Activated CD4-positive, alpha-beta T cell treated with anti-CD3 and anti-CD28 coated beads for 4 hours (primary cell): ENCODE data around the gene TTN.

Experiments
- DNase-seq, 2 donors: peaks; one replicate each; pipeline ENCODE4 v3.0.0-alpha.2; 2020

TTN gene

DNA sequence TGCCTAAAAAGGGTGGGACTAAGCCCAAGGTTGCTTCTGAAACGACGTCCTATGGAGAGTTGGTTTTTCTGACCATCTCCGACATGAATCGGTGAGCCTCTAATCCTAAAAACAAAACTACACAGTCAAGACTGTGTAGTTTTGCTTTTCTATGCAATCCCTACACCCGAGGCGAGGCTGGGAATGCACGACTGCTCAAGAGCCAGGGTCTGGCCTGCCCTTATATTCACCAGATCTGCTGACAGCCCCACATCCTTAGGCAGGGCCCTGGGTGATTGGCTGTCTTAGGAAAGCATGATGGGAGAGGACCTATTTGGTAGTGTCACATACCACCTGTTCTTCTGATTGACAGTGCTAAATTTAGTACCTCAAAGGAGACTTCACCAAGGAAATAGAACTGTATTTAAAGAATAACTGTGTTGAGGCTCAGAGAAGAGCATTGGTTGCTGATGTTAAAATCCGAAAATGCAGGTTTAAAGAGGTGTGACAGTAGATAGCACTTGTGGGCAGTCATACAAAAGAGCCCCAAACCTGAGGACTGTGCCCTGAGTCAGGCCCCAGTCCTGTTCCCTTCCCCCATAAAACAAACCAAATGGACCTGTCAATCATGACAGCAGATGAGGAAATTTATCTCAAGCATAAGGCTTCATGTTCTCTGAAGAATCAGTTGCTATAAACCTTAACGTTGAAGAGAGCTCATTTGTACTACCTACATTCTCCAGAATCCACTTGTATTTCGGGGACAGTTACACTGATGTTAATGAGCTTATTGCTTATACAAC lies at the start of gene TTN:
Gene TTN (minus strand): TSS at position 197 of the 782 bp plus-strand sequence. CDS start 2,781 bp downstream, outside the sequence.
- DNase-seq, result no peak

DNA sequence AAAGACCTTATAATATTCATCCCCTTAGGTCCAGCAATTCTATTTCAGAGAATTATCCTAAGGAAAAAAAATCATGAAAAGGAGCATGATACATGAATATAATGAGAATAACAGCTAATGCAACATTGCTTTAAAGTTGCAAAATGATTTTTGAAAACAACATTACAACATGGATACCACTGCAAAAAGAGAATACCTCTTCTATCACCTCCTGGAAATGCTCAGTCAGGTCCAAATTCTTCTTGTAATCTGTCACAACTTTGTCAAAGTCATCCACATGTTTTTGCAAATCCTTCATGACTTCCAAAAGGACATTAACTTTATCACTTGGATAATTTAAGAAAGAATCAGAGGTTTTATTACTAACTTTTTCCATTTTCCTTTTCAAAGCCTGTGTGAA lies 47.9 kb upstream of the TTN start:
- DNase-seq, result no peak

DNA sequence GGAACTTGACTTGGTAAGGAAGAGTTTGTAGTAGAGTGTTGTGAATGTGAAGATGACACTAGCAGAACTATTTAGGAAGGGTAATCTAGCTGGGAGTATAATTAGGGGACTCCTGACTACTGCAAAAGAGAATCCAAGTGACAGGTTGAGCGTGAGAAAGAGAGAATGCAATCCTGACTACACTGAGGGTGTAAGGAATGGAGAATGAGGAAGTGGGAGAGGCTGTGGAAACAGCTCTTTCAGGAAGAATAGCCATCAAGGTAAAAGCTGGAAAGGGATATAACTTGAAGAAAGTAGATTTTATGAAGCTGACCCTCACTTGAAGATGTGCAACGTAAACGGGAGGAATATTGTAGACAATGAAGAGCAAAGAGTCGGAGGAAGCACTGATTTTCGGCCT lies 41.1 kb upstream of the TTN start:
- no peak for DNase-seq

DNA sequence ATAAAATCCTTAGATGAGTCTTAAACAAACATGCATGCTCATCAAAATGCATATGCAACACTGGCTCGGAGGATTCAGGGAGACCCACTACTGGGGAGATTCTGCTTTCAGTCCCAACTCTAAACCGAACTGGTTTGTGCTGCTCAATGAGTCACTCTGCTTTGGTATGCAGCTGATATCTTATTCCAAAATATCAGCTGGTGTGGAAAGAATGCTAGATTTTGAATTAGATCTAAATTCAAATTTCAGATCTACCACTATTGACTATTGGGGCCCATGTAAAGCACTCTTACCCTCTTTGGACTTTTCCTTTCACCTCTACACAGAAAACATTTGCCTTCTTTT lies 39.2 kb upstream of the TTN start:
- no peak for DNase-seq

DNA sequence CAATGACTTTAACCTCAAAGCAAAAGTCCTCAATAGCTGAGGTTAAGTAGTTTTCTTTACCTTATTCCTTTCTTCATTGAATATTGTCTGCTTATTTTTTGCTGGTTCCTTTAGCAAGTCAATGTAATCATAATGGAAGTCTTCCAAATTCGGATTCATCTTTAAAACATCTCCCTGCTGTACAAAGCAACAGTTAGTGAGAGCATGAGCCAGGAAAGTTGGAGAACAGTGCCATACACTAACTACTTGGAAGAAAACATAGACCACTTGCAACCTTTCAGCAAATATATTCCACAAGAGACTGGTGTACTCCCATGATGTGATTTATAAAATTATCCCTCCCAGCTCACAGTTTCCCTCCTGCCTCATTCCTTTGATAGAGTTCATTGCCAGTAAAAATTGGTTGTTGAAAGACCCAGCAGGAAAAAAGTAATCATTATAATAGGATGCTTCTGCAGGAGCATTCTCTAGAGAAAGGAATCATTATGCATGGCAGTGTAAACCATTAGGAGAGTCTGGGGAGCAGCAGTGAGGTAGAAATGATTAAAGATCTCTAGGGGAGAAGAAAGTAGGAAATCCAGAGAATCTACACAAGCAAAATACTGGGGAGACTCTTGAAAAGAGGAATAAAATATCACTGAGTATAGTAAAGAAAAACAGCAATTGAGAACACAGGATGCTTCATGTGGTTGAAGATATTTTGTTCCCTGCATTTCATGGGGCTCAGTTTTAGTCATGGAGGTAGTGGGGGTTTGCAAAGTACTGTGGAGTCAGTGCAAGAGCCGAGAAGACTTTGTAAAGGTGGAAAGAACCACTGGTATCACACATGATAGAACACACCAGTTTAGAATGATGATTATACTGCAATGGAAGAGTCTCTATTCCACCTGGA lies 38.6 kb upstream of the TTN start:
- DNase-seq, result no peak

DNA sequence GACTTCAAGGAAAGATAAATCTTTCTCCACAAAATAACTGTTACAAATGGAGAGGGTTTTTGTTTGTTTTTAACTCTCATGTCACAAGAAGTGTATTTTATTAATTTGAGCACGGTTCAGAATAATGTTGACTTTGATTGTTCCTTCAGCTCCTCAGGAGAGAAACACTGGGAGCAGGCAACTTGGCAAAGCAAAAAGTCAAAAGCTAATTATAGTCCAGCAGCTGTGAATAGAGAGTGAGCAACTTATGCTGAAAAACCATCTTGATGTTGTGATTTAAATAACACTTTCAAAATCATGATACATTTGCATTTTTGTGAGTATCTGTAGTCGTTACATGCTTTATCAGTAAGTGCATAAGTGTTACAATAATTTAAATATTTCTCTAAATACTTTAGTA lies 37.5 kb upstream of the TTN start:
- DNase-seq, result no peak

DNA sequence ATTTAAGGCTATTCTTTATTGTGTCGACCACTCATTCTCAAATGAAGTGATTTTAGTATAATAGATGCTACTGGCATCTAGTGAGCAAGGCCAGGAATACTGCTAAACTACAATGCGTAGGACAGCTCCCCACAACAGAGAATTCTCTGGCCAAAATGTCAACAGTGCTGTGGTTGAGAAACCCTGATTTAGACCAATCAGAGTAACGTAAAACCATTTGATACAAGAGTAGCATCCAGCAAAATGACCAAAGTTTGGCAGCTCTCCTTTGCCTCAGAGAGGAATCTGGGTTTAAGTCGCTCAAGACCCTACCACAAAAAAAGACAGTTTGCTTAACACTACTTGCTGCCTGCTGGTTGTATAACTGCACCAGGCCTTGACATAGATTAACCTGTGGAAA lies 37.0 kb upstream of the TTN start:
- no peak for DNase-seq

DNA sequence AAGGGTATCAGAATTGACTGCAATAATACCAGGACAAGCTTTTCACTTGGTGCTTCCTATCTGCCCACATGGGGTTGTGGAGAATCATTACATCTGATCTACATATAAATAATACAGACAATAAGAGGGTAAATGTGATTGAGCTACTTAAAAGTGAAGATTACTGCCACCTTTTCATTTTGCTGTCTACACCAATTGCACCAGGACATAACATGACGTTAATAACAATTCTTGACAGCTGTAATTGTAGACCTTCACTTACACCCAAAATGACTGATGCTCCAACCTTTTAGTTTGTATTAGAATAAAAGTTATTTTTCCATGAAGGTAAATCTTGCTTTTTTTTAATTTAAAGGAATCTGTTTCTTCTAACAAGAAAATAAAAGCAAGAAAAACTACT lies 36.5 kb upstream of the TTN start:
- no peak for DNase-seq

DNA sequence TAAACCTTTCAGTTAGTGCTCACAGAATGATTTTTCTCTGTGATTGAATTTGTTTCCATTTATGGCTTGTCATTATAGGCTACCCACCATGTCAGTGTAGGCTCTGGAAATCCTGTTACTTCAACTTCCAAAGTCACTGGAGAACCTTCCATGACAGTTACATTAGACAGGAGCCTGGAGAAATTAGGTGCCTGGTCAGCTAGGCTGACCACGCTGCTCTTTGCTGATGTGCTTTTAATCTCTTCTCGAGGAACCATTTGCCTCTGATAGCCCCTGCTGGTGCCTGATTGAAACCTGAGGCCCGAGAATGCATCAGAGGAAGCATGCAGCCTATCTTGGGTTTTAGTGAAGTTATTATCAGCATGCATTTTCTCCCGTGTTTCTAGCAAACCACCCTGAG lies 29.6 kb upstream of the TTN start:
- DNase-seq, result no peak

DNA sequence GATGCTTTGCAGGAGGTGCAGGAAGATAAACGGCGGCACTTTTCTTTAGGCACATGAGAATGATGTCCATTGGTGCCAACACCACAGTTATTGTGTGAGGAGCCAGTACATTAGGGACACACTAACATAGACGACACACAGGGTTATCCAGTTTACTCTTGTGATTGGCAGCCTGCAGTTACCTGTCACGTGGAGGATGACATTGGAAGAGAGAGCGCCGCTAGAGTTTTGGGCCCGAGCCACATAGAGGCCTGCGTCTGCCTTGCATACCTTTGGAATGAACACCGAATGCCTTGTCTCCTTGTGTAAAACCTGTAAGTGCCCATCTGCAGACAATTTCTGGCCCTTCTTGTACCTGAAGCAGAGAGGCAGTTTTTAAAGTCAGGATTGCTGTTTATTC lies 26.9 kb upstream of the TTN start:
- DNase-seq, result no peak

DNA sequence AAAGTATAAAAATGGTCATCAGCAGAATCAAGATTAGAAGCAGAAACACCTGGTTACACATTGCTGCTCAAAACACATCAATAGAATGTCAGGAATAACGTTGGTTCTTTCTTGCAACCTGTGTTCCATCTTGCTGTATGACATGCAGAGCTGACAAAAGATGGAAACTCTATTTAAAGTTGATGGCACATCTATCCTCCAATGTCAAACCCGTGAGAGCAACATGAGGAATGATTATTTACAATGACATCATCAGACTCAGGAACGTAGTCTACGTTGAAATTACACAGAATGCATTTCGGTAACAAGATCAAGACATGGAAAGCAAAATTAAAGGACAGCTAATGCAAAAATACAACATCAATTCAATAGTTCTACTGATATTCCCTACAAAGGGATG lies 26.2 kb upstream of the TTN start:
- no peak for DNase-seq

DNA sequence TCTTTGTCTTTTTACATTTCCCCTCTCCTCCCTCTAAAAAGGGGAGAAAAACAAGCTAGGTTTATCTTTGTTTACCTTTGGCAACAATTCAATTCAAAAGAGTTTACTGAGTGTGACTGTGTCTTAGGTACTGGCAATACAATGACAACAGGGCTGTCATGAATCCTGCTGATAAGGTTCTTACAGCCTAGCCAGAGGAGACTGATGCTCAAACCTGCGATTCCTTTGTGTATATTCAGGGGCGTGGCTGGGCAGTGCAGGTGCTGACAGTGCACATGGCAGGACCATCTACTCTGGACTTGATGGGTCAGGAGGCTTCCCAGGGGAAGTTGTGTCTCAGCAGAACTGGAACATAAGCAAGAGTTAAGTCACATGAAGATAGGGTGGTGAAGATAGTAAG lies 23.2 kb upstream of the TTN start:
- no peak for DNase-seq

DNA sequence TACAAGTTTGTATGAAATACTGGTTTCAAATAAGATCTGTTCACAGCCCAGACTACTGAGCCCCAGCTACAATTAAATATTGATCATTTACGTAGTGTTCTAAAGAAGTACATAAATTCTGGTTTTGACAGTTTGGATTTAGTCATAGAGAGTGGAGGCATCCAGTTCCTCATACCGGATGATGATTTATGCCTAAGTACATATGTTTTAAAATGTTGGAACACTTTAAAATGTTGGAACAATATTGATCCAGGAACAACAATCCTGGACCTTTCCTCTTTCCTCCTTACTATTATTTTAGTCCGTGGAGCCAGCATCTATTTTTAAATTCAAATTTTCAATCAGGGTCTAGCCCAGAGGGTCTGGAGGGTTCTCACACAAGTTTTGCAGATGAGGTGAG lies 22.8 kb upstream of the TTN start:
- DNase-seq, result no peak

DNA sequence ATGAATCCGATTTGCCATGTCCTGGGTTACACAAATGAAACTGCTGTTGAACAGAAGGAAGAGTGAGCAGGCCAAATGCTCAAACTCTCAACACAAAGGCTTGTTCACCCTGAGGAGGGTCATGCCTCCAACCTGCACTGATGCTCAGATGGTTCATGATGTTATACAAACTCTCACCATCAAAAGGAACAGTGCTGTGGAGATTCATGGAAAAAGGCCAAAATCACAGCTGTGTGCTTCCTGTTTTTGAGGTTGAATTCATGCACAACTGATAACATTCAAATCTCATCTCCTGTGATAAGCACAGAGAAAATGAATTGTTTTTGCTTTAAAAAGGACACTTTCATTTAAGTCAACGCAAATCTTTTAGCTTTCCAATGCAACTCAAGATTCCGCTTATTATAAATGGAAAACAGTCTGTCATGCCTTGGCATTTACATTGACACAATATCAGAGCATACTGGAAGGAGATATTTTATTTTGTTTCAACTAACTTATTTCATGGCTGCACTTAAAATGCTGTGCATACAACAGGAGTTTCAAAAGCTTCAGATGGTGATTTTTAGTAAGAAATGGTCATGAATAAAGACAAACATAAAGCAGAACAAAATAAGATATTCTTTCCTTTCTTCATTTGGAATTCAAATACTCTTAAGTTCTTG lies 22.2 kb upstream of the TTN start:
- DNase-seq, result no peak

DNA sequence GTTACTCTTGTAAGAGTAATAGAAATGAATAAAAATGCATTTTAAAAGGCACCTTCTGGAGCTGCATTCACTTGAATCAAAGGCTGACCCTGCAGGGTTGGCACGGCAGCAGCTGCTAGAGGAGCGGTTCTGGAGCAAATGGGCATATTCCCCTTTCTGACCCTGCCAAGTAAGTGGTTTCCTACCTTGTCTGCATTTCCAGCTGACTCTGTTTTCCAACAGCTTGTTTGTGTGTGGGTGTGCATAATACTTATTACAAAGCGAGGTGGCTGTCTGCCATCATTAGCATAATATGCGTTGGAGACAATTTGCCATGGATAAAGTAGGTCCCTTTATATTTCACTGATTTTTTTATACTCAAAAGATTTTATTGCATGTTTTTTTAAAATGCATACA lies 21.3 kb upstream of the TTN start:
- no peak for DNase-seq

DNA sequence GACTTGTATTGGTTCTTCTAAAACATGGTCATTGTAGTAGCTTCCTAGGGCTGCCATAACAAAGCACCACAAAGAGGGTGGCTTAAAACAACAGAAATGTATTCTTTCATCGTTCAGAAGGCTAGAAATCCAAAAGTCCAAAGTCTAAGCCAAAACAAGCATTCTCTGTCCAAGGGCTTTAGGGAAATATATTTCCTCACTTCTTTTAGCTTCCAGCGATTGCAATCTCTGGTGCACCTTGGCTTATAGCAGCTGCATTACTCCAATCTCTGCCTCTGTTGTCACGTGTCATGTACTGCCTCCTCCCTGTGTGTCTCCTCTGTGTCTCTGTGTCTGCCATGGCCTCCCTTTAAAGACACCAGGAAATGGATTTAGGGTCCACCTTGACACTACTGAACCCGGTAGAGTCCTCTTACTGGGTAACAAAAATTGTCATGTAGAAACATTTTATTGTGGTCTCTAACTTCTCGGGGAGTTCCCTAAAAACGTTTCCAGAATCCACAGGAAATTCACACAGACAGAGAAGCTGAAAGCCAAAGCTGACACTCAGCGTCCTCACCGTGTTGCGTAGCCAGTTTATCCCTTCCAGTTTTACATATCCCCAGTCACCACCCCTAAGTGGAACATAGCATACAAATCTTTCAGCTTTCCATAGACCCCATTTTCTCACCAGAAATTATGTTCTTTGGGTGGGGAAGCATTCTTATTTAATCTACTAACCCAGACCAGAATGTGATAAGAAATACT lies 20.7 kb upstream of the TTN start:
- DNase-seq, result no peak

DNA sequence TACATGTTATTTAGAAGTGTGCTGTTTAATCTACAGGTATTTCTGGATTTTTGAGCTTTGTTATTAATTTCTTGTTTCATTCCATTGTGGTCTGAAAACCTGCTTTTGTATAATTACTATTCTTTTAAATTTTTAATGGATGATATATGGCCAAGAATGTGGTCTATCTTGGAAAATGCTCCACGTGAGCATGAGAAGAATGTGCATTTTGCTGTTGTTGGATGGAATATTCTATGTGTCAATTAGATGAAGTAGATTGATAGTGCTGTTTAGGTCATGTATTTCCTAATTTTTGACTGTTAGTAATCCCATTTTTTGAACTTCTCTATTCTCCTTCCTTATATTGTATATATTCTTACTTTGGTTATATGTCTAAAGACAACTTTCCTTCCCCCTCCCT lies 19.9 kb upstream of the TTN start:
- no peak for DNase-seq

DNA sequence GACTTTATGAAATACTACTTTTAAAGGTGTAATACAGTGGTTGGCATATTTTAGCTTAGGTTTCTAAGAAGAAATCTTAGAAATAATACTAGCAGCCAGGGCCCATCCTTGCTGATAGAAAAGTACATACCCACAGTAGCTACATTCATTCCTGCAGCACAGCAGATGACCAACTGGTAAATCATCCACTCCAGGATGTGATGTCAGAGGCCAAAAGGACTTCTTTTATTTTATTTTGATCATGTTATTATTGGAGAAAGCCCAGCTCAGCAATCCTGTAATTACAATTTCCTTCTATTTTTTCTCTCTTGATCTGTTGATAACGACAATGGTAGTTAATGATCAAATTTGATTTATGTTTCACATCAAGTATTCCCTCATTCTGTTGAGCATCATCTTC lies 18.0 kb upstream of the TTN start:
- DNase-seq, result no peak

DNA sequence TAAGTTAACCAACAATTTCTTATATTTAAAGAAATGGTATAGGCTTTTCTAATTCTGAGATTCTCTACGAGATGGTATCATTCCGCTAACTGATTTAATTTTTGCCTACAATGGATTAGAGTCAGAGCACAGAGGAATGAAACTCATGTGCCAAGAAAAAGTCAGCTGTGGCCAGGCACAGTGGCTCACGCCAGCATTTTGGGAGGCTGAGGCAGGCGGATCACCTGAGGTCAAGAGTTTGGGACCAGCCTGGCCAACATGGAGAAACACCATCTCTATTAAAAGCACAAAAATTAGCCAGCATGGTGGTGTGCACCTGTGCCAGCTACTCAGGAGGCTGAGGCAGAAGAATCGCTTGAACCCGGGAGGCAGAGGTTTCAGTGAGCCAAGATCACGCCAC lies 17.0 kb upstream of the TTN start:
- DNase-seq, result no peak

DNA sequence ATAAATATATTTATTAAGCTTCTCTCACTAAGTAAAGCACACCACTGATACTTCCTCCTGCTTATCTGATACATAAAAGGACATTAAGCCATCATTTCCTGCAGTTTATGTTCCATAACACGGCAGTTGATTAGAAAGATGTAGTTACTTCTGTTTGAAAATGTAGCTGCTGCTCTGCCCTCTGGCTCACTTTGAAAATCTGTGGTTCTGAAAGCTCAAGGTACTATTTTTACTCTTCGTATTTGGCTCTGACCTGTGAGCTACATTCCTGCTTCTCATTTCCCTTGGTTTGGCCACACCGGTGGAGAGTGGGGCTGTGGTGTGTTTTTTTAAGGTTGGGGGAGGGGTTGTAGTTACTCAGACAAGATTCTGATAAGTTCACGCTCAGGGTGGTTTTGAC lies 12.8 kb upstream of the TTN start:
- no peak for DNase-seq

DNA sequence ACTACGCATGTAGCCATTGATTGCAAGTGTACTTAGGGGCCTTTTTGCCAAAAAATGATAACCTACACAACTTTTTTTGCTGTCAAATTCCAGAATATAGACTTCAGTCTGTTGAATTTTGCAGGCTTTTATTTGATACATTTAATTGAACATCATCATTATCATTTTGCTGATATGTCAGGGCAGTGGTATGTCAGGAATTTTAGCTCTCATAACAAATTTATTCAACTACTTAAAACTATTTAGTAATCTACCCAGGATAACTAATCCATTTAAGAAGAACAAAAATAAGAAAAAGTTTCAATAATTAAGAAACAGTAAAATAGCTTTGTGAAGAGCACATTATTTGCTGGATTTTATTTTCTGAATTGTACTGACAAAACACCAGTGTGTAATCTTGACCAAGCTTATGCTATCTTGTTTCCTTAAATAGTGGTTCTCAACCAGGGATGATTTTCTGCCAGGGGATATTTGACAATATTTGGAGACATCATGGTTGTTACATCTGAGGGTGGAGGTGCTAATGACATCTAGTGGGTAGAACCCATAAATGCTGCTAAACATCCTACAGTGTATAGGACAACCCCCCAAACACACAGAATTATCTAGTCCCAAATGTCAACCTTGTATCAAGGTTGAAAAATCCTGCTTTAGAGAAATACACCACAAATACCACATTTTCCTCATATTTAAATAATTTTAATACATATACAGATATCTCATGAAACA lies 12.1 kb upstream of the TTN start:
- DNase-seq, result no peak

DNA sequence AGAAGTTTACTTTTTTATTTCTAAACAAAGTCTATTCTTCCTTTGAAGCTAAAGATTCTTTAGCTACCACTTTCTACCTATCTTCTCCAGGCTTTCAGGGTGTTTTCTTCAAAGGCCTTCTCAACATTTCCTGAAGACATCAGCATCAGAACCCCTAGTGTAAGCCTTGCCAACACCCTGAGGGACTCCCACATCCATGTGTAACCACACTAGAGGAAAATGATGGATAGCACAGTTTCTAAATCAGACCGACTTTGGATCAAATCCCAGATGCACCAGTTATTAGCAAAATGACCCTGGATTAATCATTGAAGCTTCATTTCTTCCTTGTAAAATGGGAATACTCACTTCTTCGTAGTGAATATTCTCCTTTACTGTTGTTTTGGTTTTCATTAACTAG lies 4.7 kb upstream of the TTN start:
- DNase-seq, result no peak

DNA sequence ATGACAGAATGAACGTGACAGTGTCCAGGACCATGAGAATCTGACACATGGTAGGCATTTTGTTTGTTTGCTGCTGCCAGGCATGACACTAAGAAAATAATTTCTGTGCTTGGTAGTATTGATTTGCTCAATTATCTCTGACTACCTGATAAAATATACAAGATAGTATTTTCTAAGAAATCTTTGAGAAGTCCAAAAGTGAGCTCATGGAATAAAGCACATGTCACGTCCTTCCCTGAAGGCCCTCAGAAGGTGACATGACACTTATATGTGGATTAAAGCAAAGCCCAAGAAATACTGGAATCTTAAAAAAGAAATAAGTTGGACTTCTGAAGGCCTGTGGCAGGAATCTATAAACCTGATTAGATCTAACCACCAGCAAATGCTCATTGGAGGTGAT lies 3.8 kb upstream of the TTN start:
- no peak for DNase-seq
